Esophagus muscularis mucosa (tissue), 4 donors: Measurements from ENCODE around the gene GALK2.

Experiments
- EP300 ChIP-seq: sonication (generic); formaldehyde crosslinking; IDR thresholded peaks from one replicate; pipeline ENCODE4 v1.6.1; 2017; ENCODE audit warnings: antibody characterized with exemption
- POLR2A ChIP-seq: fragments of 450-650 bp; IDR thresholded peaks from one replicate; pipeline ENCODE4 v1.6.1; 2017; ENCODE audit warnings: antibody characterized with exemption, moderate library complexity, mild to moderate bottlenecking, low read depth
- POLR2AphosphoS5 ChIP-seq, 2 donors: sonication (generic); formaldehyde crosslinking; IDR thresholded peaks; one replicate each; pipeline ENCODE4 v1.6.1; 2017; ENCODE audit warnings: antibody characterized with exemption in 2 of 2
- TF ChIP-seq, protein P1 (sequence below), 3 experiments: fragments of 200-600 bp in 2 of 3; fragments of 450-650 bp in 1 of 3; sonication (generic) in 2 of 3; IDR thresholded peaks; one replicate each; pipeline ENCODE4 v1.5.1; 2017 to 2019; ENCODE audit warnings: antibody characterized with exemption in 3 of 3, mild to moderate bottlenecking in 2 of 3, moderate library complexity in 1 of 3

DNA sequence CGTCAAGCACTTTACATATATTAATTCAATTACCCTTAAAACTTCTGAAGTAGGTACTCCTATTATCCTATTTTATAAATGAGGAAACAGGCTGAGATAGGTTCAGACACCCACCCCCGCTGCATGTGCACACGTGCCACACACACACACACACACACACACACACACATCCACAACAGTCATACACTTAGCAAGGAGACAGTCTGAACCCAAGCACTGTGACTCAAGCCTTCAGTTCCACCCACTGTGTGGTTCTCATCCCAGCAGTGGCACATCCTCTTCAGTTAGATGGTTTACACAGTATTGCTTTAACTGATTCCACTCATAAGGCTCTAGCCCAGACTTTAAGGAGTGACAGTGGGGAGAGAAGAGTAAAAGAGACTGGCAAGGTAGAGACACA, 161.9 kb downstream of the GALK2 start:
- TF ChIP-seq, protein P1, sequence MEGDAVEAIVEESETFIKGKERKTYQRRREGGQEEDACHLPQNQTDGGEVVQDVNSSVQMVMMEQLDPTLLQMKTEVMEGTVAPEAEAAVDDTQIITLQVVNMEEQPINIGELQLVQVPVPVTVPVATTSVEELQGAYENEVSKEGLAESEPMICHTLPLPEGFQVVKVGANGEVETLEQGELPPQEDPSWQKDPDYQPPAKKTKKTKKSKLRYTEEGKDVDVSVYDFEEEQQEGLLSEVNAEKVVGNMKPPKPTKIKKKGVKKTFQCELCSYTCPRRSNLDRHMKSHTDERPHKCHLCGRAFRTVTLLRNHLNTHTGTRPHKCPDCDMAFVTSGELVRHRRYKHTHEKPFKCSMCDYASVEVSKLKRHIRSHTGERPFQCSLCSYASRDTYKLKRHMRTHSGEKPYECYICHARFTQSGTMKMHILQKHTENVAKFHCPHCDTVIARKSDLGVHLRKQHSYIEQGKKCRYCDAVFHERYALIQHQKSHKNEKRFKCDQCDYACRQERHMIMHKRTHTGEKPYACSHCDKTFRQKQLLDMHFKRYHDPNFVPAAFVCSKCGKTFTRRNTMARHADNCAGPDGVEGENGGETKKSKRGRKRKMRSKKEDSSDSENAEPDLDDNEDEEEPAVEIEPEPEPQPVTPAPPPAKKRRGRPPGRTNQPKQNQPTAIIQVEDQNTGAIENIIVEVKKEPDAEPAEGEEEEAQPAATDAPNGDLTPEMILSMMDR (IDR thresholded peaks at IDR 0.05) = no peak
- TF ChIP-seq POLR2A (no peak), POLR2AphosphoS5 (IDR thresholded peaks at IDR 0.05) (no peak), EP300 (no peak)
